K562 (cell line): ENCODE data around the gene SLC6A7. TPM values are rescaled to one million over a fixed set of nuclear protein-coding genes. Genes with fewer than 3 reads are reported as not detected.

Source experiments
- BCOR ChIP-seq: fragments of 450-650 bp; IDR thresholded peaks from 2 replicates; pipeline ENCODE4 v1.6.1; 2016
- CREB1 ChIP-seq, 2 experiments: sonication (generic) in 1 of 2; formaldehyde crosslinking in 1 of 2; IDR thresholded peaks; 2 replicates each; pipeline versions ENCODE4 v1.6.1 to v1.8.0; 2012 to 2022; ENCODE audit warnings: inconsistent platforms in 1 of 2, mild to moderate bottlenecking in 1 of 2, missing genetic modification reagents in 1 of 2, moderate library complexity in 1 of 2
- ESRRA ChIP-seq: fragments of 450-650 bp; IDR thresholded peaks from 2 replicates; pipeline ENCODE4 v1.6.1; 2014; ENCODE audit warnings: low read depth, mild to moderate bottlenecking, moderate library complexity, borderline replicate concordance
- FOXK1 ChIP-seq: sonication (generic); formaldehyde crosslinking; IDR thresholded peaks from 2 replicates; pipeline ENCODE4 v1.8.0; 2022; ENCODE audit warnings: missing genetic modification reagents, mild to moderate bottlenecking, borderline replicate concordance
- FUS ChIP-seq: fragments of 200-400 bp; formaldehyde crosslinking; optimal IDR thresholded peaks from 2 replicates; pipeline ENCODE3; 2017; ENCODE audit warnings: low read depth, low read length
- HDAC1 ChIP-seq, 2 experiments: fragments of 450-650 bp; IDR thresholded peaks; 2 replicates each; pipeline ENCODE4 v1.6.1; 2016 to 2017; ENCODE audit warnings: inconsistent platforms in 1 of 2, mild to moderate bottlenecking in 1 of 2, moderate library complexity in 1 of 2
- HNRNPK ChIP-seq: fragments of 200-400 bp; formaldehyde crosslinking; IDR thresholded peaks from one replicate; pipeline ENCODE4 v1.6.1; 2018; ENCODE audit warnings: mild to moderate bottlenecking, low read depth, low read length; ENCODE audit not compliant: poor library complexity, severe bottlenecking
- JUND ChIP-seq, 2 experiments: IDR thresholded peaks; 2 replicates in 1 of 2; 3 replicates in 1 of 2; pipeline ENCODE4 v1.6.1; 2011; ENCODE audit warnings: borderline replicate concordance in 2 of 2, low read depth in 2 of 2, low read length in 2 of 2, improper control_type of control experiment in 1 of 2, missing biosample characterization in 1 of 2, missing genetic modification characterization in 1 of 2, missing genetic modification reagents in 1 of 2
- KLF10 ChIP-seq: fragments of 250-450 bp; sonication (Bioruptor Pico); IDR thresholded peaks from 2 replicates; pipeline ENCODE4 v1.6.1; 2021; ENCODE audit warnings: matching md5 sums
- MBD2 ChIP-seq: sonication (generic); IDR thresholded peaks from 2 replicates; pipeline ENCODE4 v1.6.1; 2016; ENCODE audit warnings: low read depth, borderline replicate concordance
- NCOR1 ChIP-seq: fragments of 450-650 bp; IDR thresholded peaks from 2 replicates; pipeline ENCODE4 v1.6.1; 2016; ENCODE audit warnings: mild to moderate bottlenecking, moderate library complexity
- POLR2AphosphoS2 ChIP-seq: IDR thresholded peaks from 2 replicates; pipeline ENCODE4 v1.6.1; 2012; ENCODE audit warnings: low read length, improper control_type of control experiment
- POLR3A ChIP-seq: IDR thresholded peaks from 2 replicates; pipeline ENCODE4 v1.6.1; 2011; ENCODE audit warnings: borderline replicate concordance, mild to moderate bottlenecking, moderate library complexity; ENCODE audit not compliant: insufficient read length, insufficient read depth; ENCODE audit errors: extremely low read depth
- RUNX1 ChIP-seq: sonication (generic); IDR thresholded peaks from 2 replicates; pipeline ENCODE4 v1.6.1; 2016; ENCODE audit warnings: antibody characterized with exemption, low read depth
- SNRNP70 ChIP-seq: fragments of 200-400 bp; formaldehyde crosslinking; optimal IDR thresholded peaks from 2 replicates; pipeline ENCODE3; 2017; ENCODE audit warnings: low read depth, low read length
- TEAD1 ChIP-seq, 2 experiments: fragments of 450-650 bp in 1 of 2; sonication (generic) in 1 of 2; formaldehyde crosslinking; IDR thresholded peaks; 2 replicates each; pipeline versions ENCODE4 v1.4.0 to v1.8.0; 2020 to 2022; ENCODE audit warnings: mild to moderate bottlenecking in 2 of 2, missing genetic modification reagents in 1 of 2
- YBX1 ChIP-seq: fragments of 450-650 bp; IDR thresholded peaks from 2 replicates; pipeline ENCODE4 v1.7.1; 2016; ENCODE audit warnings: mild to moderate bottlenecking
- ZNF143 ChIP-seq: sonication (generic); formaldehyde crosslinking; IDR thresholded peaks from 2 replicates; pipeline ENCODE4 v1.9.0; 2022; ENCODE audit warnings: mild to moderate bottlenecking, missing genetic modification reagents
- ZNF253 ChIP-seq: fragments of 250-450 bp; sonication (Bioruptor Pico); conservative IDR thresholded peaks from 2 replicates; pipeline ENCODE4 v1.6.1; 2021; ENCODE audit warnings: mild to moderate bottlenecking
- ZNF589 ChIP-seq: fragments of 200-800 bp; sonication (Bioruptor generic); IDR thresholded peaks from 2 replicates; pipeline ENCODE4 v1.6.1; 2016; ENCODE audit warnings: low read depth, missing genetic modification characterization, missing compliant biosample characterization
- polyA plus RNA-seq, 8 experiments: library from polyadenylated mRNA; depleted of rRNA in 4 of 8; stranded (reverse) in 5 of 8; unstranded in 3 of 8; fragments of >200 nt; fragmentation: Nextera tagmentation in 2 of 8; fragmentation: Illumina TruSeq in 1 of 8; extraction: Ambion mirVana in 2 of 8; extraction: Trizol in 1 of 8; gene quantifications; 2 replicates each; pipeline versions ENCODE4 v1.2.1 to v1.2.3, GENCODE V29; 2011 to 2014; ENCODE audit warnings: inconsistent platforms in 1 of 8, missing spikeins in 1 of 8
- total RNA-seq, 7 experiments: library from RNA; depleted of rRNA in 6 of 7; stranded (reverse); fragments of >200 nt in 6 of 7; fragmentation: Illumina TruSeq in 2 of 7; extraction: Trizol in 2 of 7; gene quantifications; 2 replicates each; pipeline versions ENCODE4 v1.2.1 to v1.2.3, GENCODE V29; 2011 to 2021; ENCODE audit warnings: low replicate concordance in 1 of 7
- TF ChIP-seq, protein P1 (sequence below): sonication (generic); formaldehyde crosslinking; IDR thresholded peaks from 2 replicates; pipeline ENCODE4 v1.8.1; 2023; ENCODE audit warnings: mild to moderate bottlenecking, missing genetic modification reagents
- TF ChIP-seq, protein P2 (sequence below): fragments of 200-400 bp; formaldehyde crosslinking; IDR thresholded peaks from 2 replicates; pipeline ENCODE4 v1.6.1; 2017; ENCODE audit warnings: mild to moderate bottlenecking, low read depth, low read length, moderate library complexity
- TF ChIP-seq, protein P3 (sequence below): fragments of 250-450 bp; sonication (Bioruptor Pico); IDR thresholded peaks from 2 replicates; pipeline ENCODE4 v1.5.0; 2022; ENCODE audit warnings: mild to moderate bottlenecking

The SLC6A7 gene
- total and polyA plus RNA-seq, 9 of the 15 experiments (the other 6 are each of a cell fraction or from before 2014, with no cell fraction given) = not detected

DNA sequence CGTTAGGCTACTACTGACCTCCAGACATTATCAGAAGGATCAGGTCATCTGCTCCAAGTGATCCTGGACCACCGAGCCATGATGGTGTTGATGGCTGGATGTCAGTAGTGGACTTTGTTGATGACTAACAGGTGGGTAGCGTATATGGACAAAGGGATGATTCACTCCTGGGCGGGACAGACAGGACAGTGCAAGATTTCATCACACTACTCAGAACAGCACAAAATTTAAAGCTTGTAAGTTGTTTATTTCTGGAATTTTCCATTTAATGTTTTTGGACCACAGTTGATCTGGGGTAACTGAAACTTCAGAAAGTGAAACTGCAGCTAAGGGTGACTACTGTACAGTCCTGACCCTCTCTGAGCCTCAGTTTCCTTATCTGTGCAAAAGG, 46.9 kb upstream of the SLC6A7 start (continued):
- TF ChIP-seq, protein P1, sequence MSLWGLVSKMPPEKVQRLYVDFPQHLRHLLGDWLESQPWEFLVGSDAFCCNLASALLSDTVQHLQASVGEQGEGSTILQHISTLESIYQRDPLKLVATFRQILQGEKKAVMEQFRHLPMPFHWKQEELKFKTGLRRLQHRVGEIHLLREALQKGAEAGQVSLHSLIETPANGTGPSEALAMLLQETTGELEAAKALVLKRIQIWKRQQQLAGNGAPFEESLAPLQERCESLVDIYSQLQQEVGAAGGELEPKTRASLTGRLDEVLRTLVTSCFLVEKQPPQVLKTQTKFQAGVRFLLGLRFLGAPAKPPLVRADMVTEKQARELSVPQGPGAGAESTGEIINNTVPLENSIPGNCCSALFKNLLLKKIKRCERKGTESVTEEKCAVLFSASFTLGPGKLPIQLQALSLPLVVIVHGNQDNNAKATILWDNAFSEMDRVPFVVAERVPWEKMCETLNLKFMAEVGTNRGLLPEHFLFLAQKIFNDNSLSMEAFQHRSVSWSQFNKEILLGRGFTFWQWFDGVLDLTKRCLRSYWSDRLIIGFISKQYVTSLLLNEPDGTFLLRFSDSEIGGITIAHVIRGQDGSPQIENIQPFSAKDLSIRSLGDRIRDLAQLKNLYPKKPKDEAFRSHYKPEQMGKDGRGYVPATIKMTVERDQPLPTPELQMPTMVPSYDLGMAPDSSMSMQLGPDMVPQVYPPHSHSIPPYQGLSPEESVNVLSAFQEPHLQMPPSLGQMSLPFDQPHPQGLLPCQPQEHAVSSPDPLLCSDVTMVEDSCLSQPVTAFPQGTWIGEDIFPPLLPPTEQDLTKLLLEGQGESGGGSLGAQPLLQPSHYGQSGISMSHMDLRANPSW (CRISPR knock-in tag) = no peak
- TF ChIP-seq RUNX1 (no peak), HDAC1 (IDR thresholded peaks at IDR 0.05) (no peak), CREB1 (IDR thresholded peaks at IDR 0.05) (no peak), CREB1 (CRISPR knock-in tag; IDR thresholded peaks at IDR 0.05) (peak; percentile 12; the same call in 1 of the 2 replicates), TEAD1 (CRISPR knock-in tag; IDR thresholded peaks at IDR 0.05) (peak in 1 of 2 experiments; percentile 34; a peak in 1 of 4 replicates), JUND (IDR thresholded peaks at IDR 0.05; ENCODE audit: borderline replicate concordance, low read depth, low read length) (peak; percentile 94), JUND (tag; IDR thresholded peaks at IDR 0.05; ENCODE audit: borderline replicate concordance, low read depth, low read length) (peak; percentile 92; the same call in 2 of the 3 replicates), YBX1 (no peak), HNRNPK (no peak), KLF10 (CRISPR knock-in tag) (no peak), POLR2AphosphoS2 (no peak), SNRNP70 (no peak), MBD2 (no peak), ZNF143 (CRISPR knock-in tag) (no peak), ESRRA (peak; percentile 76; the same call in 1 of the 2 replicates), FUS (no peak), POLR3A (no peak), NCOR1 (no peak), ZNF589 (CRISPR knock-in tag) (no peak), BCOR (no peak), ZNF253 (CRISPR knock-in tag) (no peak), FOXK1 (CRISPR knock-in tag) (no peak)
- TF ChIP-seq, protein P2, sequence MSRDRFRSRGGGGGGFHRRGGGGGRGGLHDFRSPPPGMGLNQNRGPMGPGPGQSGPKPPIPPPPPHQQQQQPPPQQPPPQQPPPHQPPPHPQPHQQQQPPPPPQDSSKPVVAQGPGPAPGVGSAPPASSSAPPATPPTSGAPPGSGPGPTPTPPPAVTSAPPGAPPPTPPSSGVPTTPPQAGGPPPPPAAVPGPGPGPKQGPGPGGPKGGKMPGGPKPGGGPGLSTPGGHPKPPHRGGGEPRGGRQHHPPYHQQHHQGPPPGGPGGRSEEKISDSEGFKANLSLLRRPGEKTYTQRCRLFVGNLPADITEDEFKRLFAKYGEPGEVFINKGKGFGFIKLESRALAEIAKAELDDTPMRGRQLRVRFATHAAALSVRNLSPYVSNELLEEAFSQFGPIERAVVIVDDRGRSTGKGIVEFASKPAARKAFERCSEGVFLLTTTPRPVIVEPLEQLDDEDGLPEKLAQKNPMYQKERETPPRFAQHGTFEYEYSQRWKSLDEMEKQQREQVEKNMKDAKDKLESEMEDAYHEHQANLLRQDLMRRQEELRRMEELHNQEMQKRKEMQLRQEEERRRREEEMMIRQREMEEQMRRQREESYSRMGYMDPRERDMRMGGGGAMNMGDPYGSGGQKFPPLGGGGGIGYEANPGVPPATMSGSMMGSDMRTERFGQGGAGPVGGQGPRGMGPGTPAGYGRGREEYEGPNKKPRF = no peak
- TF ChIP-seq, protein P3, sequence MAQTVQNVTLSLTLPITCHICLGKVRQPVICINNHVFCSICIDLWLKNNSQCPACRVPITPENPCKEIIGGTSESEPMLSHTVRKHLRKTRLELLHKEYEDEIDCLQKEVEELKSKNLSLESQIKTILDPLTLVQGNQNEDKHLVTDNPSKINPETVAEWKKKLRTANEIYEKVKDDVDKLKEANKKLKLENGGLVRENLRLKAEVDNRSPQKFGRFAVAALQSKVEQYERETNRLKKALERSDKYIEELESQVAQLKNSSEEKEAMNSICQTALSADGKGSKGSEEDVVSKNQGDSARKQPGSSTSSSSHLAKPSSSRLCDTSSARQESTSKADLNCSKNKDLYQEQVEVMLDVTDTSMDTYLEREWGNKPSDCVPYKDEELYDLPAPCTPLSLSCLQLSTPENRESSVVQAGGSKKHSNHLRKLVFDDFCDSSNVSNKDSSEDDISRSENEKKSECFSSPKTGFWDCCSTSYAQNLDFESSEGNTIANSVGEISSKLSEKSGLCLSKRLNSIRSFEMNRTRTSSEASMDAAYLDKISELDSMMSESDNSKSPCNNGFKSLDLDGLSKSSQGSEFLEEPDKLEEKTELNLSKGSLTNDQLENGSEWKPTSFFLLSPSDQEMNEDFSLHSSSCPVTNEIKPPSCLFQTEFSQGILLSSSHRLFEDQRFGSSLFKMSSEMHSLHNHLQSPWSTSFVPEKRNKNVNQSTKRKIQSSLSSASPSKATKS (CRISPR knock-in tag) = no peak
